Erythroblast (primary cell): ENCODE results near the gene AK8.

Experiments used
- GATA1 ChIP-seq: IDR thresholded peaks from 2 replicates; pipeline ENCODE4 v1.6.1; 2011; ENCODE audit warnings: low read depth, mild to moderate bottlenecking, control low read depth, low read length, moderate library complexity
- POLR2A ChIP-seq: IDR thresholded peaks from 2 replicates; pipeline ENCODE4 v1.6.1; 2011; ENCODE audit warnings: mild to moderate bottlenecking, low read length

GRCh38 chr9:132789719-132790118 is 88.4 kb downstream of the AK8 start:
- no peak for TF ChIP-seq POLR2A
- TF ChIP-seq GATA1: no peak
